Activated CD8-positive, alpha-beta memory T cell treated with anti-CD3 and anti-CD28 coated beads for 48 hours (primary cell): ENCODE data around the gene PCDHGA7.
"Not testable (repeated sequence)": the region's sequence is repeated elsewhere in the genome, so short reads cannot be mapped to it uniquely, and the experiment has no call there.

Experiments used
- DNase-seq, 3 experiments: peaks; one replicate each; pipeline ENCODE4 v3.0.0-alpha.2; 2020; ENCODE audit warnings: low read depth in 2 of 3, low spot score in 2 of 3

The PCDHGA7 gene

DNA sequence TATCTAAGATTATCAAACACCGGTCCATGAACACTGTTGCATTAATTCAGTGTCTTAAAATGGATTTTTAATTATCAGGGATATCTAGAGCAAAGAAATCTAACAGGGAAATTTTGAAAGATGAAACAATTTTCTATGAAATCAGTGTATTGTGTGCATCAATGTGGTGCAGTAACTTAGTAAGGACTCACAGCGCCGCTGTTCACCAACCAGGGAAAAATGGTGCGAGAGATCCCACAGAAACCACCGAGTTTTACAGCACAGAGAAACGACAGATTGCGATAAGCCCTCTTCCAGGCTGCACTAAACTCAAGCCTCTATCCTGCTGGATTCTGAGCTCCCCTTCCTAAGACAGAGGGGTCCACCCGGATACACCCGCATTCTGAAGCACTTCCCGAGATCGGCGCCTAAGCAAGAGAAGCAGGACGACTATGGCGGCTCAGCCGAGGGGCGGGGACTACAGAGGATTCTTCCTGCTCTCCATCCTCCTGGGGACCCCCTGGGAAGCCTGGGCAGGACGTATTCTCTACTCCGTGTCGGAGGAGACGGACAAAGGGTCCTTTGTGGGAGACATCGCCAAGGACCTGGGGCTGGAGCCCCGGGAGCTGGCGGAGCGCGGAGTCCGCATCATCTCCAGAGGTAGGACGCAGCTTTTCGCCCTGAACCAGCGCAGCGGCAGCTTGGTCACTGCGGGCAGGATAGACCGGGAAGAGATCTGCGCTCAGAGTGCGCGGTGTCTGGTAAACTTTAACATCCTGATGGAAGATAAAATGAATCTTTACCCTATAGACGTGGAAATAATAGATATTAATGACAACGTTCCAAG, at the start of gene PCDHGA7:
PCDHGA7 (plus strand) TSS at position 274 of the 826 bp plus-strand sequence; CDS start at position 432, 158 bp downstream.
- no peak for DNase-seq

DNA sequence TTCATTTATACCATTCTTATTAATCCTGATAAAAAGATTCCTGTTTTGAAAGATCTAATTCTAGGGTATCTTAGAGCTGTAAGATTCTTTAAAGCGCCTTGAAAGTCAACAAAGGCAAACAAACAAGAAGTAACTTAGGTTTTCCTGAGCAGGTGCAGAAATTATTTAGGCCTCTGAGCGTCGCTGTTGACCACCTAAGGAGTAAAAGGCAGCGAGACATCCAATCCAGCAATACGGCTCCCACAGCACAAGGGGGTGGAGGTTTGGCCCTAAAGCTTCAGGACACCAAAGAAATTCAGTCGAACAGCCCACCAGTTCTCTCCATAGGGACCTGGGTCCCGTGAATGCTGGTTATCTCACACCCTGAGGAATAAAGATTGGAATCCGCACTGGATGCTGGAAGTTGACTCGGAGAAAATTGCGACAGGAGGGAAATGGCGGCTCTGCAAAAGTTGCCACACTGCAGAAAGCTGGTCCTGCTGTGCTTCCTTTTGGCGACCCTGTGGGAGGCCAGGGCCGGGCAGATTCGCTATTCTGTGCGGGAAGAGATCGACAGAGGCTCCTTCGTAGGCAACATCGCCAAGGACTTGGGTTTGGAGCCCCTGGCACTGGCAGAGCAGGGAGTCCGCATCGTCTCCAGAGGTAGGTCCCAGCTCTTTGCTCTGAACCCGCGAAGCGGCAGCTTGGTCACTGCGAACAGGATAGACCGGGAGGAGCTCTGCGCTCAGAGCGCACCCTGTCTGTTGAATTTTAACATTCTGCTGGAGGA, 43.8 kb upstream of the PCDHGA7 start, which contains the start of gene PCDHGA2:
PCDHGA2 (plus strand) TSS at position 223 of the 769 bp plus-strand sequence.
- no peak for DNase-seq

DNA sequence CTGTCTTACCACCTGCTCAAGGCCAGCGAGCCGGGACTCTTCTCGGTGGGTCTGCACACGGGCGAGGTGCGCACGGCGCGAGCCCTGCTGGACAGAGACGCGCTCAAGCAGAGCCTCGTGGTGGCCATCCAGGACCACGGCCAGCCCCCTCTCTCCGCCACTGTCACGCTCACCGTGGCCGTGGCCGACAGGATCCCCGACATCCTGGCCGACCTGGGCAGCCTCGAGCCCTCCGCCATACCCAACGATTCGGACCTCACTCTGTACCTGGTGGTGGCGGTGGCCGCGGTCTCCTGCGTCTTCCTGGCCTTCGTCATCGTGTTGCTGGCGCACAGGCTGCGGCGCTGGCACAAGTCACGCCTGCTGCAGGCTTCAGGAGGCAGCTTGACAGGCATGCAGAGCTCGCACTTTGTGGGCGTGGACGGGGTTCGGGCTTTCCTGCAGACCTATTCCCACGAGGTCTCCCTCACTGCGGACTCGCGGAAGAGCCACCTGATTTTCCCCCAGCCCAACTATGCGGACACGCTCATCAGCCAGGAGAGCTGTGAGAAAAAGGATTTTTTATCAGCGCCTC, 41.7 kb upstream of the PCDHGA7 start:
- DNase-seq: not testable (repeated sequence)

DNA sequence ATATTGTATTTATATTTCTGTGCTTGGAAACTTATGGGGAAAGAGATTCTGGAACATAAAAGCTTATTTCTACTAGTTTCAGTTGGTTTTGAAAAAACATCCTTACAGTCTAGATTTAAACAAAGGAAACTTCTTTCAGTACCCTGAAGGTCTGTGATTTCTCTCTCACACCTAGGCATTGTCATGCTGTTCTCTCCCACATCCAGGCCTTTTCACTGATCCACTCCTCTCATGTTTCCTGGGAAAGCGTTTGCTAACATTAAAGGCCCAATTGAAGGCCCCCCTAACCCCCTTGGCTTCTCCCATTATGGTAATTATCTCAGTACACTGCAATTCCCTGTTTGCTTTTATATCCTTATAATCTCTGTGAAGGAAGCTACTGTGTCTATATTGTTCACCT, 39.8 kb upstream of the PCDHGA7 start:
- no peak for DNase-seq

DNA sequence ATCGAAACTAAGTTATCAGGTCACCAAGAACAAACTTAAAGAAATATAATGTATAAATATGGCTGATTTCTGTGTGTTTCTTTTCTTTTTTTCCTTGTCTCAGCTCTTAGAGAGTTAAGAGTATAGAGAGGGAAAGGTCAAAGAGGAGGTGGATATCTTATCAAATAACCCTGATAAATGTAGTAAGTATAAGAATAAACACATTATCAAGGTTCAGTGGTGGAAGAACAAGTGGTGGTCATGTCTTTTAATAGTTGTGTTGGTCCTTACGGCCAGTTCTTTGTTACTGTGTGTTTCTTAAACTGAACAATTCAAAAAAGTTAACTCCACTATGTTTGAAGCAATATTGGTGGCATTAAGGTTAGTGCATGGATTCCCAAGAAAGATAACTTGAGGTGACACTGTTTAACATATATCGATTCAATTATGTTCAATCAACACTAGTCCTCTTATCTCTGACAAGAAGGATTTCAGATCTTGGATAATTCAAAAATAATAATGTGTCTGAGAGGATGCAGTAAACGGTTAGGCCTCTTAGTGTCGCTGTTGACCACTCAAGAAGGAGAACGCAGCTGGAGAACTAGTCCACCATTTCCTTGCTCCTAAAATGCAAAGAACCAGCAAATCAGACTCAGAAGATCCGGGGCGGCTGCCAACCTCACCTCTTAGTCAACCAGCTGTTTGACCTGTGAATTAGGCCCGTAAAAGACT, 39.1 kb upstream of the PCDHGA7 start, which contains the start of gene PCDHGA3:
PCDHGA3 (plus strand) TSS at position 588 of the 711 bp plus-strand sequence. CDS start 205 bp downstream, outside the sequence.
- no peak for DNase-seq

DNA sequence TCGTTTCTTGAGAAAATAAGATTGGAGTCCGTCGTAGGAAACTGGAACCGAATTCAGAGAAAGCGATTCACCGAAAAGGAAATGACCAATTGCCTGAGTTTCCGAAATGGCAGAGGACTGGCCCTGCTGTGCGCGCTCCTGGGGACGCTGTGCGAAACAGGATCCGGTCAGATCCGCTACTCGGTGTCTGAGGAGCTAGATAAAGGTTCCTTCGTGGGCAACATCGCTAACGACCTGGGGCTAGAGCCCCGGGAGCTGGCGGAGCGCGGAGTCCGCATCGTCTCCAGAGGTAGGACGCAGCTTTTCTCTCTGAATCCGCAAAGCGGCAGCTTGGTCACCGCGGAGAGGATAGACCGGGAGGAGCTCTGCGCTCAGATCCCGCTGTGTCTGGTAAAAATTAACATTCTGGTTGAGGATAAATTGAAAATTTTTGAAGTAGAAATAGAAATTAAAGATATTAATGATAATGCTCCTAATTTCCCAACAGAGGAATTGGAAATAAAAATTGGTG, 38.5 kb upstream of the PCDHGA7 start:
- DNase-seq: no peak

DNA sequence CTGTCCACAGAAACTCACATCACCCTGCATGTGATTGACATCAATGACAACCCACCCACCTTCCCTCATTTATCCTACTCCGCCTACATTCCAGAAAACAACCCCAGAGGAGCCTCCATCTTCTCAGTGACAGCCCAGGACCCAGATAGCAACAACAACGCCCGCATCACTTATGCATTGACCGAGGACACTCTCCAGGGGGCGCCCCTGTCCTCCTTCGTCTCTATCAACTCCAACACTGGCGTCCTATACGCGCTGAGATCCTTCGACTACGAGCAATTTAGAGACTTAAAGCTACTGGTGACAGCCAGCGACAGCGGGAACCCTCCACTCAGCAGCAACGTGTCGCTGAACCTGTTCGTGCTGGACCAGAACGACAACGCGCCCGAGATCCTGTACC, 37.2 kb upstream of the PCDHGA7 start:
- DNase-seq: no peak

DNA sequence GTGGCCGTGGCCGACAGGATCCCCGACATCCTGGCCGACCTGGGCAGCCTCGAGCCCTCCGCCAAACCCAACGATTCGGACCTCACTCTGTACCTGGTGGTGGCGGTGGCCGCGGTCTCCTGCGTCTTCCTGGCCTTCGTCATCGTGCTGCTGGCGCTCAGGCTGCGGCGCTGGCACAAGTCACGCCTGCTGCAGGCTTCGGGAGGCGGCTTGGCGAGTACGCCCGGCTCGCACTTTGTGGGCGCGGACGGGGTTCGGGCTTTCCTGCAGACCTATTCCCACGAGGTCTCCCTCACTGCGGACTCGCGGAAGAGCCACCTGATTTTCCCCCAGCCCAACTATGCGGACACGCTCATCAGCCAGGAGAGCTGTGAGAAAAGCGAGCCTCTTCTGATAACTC, 36.5 kb upstream of the PCDHGA7 start:
- not testable (repeated sequence) for DNase-seq

DNA sequence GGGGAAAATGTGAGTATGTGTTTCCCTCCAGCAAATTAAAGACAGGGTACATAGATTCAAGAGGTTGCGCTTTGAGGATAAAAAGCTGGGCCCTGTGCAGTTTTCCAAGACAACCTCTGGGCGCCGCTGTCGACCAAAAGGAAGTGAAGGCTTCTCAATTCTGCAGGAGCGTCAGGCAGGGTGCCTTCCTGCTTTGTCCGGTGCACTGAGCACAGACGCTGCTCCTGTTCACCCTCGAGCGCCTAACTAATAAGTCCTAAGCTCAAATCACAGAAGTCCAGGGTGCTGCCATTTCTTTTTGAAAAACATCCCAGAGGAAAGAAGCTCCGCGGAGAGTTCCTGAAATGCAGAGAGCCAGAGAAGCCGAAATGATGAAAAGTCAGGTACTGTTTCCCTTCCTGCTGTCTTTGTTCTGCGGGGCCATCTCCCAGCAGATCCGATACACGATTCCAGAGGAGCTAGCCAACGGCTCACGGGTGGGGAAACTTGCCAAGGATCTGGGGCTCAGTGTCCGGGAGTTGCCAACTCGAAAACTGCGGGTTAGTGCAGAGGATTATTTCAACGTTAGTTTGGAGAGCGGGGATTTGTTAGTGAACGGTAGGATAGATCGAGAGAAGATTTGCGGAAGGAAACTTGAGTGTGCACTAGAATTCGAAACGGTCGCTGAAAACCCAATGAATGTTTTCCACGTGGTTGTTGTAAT, 32.5 kb upstream of the PCDHGA7 start, which contains the start of gene PCDHGB1:
PCDHGB1 (plus strand) TSS at position 183 of the 703 bp plus-strand sequence; CDS start at position 345, 162 bp downstream.
- no peak for DNase-seq

DNA sequence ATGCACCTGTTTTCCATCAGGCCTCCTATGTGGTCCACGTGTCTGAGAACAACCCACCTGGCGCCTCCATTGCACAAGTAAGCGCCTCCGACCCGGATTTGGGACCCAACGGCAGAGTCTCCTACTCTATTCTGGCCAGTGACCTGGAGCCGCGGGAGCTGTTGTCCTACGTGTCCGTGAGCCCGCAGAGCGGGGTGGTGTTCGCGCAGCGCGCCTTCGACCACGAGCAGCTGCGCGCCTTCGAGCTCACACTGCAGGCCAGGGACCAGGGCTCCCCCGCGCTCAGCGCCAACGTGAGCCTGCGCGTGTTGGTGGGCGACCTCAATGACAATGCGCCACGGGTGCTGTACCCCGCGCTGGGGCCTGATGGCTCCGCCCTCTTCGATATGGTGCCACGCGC, 31.0 kb upstream of the PCDHGA7 start:
- no peak for DNase-seq

DNA sequence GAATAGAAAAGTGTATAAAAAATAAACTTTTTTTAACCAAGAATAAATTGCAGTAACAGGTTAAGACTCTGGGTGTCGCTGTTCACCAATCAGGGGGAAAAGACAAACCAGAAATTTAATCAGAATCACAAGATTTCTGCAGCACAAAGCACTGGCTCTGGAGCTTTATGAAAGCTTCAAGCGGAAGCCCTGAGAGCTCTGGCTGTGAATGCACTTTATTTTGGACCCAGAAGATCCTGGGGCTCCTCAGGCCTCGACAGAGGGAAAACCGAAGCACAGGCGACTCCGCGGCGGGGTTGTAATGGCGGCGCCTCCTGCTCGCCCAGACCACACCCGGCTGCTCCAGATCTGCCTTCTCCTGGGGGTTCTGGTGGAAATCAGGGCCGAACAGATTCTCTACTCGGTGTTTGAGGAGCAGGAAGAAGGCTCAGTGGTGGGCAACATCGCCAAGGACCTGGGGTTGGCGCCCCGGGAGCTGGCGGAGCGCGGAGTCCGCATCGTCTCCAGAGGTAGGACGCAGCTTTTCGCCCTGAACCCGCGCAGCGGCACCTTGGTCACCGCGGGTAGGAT, 27.6 kb upstream of the PCDHGA7 start, which contains the start of gene PCDHGA4:
PCDHGA4 (plus strand) TSS at position 122 of the 570 bp plus-strand sequence; CDS start at position 209, 87 bp downstream.
- DNase-seq: no peak

DNA sequence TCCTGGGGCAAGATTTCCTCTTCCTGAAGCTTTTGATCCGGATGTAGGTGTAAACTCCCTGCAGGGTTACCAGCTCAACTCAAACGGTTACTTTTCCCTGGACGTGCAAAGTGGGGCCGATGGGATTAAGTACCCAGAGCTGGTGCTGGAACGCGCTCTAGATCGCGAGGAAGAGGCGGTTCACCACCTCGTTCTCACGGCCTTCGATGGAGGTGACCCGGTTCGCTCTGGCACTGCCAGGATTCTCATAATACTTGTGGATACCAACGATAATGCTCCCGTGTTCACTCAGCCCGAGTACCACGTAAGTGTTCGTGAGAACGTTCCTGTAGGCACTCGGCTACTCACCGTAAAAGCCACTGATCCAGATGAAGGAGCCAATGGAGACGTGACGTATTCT, 26.9 kb upstream of the PCDHGA7 start:
- no peak for DNase-seq

DNA sequence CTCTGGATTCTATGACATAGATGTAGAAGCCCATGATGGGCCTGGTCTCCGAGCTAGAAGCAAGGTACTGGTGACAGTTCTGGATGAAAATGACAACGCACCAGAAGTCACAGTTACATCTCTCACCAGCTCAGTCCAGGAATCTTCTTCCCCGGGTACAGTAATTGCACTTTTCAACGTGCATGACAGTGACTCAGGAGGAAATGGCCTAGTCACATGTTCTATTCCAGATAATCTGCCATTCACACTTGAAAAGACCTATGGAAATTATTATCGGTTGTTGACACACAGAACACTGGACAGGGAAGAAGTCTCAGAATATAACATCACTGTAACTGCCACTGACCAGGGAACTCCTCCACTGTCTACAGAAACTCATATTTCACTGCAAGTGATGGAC, 26.4 kb upstream of the PCDHGA7 start:
- DNase-seq: no peak

DNA sequence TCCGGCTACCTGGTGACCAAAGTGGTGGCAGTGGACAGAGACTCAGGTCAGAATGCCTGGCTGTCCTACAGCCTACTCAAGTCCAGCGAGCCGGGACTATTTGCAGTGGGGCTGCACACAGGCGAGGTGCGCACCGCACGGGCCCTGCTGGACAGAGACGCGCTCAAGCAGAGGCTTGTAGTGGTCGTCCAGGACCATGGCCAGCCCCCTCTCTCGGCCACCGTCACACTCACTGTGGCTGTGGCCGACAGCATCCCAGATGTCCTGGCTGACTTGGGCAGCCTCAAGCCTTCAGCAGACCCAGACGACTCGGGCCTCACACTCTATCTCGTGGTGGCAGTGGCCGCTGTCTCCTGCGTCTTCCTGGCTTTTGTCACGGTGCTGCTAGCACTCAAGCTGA, 25.6 kb upstream of the PCDHGA7 start:
- DNase-seq: no peak

DNA sequence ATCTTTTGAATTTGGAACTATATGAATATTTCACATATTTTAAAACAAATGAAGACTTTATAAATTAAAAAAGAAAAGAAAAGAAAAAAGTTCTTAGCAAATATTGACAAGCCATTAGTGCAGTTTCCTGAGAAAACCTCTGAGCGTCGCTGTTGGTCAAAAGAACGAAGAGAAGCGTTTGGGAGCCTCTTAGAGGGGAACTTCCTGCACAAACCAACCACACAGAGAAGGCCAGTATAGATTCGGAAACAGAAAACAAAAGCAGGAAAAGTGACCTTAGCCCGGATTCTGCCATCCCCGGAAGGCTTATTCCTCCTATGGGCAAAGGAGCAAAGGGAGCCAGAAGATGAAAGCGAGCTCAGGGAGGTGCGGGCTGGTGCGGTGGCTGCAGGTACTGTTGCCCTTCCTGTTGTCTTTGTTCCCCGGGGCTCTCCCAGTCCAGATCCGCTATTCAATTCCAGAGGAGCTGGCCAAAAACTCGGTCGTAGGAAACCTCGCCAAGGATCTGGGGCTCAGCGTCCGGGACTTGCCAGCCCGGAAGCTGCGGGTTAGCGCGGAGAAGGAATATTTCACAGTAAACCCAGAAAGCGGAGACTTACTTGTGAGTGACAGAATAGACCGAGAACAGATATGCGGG, 22.6 kb upstream of the PCDHGA7 start, which contains the start of gene PCDHGB2:
PCDHGB2 (plus strand) TSS at position 205 of the 637 bp plus-strand sequence; CDS start at position 347, 142 bp downstream.
- no peak for DNase-seq

DNA sequence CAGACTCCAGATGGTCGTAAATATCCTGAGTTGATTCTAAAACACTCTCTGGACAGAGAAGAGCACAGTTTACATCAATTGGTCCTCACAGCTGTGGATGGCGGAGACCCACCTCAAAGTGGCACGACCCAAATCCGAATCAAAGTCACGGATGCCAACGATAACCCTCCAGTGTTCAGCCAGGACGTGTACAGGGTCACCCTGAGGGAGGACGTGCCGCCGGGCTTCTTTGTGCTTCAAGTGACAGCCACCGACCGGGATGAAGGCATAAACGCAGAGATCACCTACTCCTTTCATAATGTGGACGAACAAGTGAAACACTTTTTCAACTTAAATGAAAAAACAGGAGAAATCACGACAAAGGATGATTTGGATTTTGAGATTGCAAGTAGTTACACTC, 21.9 kb upstream of the PCDHGA7 start:
- no peak for DNase-seq

DNA sequence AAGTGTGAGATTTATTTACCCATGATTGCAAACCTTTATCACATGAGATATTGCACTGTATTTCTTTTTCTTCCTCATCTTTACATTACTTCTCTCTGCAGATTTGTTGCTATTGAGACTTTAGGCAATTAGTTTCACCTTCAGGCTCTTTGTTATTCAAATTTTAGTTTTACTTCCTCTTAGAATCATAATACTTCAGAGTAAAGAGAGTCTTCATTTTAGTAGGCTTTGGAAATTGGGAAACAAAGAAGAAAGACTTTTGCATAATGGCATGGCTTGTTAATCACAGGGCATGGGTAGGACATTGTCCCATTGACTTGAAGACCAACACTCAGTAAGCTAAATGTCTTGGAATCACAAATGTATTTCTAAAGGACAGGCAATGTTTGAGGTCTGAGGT, 19.8 kb upstream of the PCDHGA7 start:
- DNase-seq: no peak

DNA sequence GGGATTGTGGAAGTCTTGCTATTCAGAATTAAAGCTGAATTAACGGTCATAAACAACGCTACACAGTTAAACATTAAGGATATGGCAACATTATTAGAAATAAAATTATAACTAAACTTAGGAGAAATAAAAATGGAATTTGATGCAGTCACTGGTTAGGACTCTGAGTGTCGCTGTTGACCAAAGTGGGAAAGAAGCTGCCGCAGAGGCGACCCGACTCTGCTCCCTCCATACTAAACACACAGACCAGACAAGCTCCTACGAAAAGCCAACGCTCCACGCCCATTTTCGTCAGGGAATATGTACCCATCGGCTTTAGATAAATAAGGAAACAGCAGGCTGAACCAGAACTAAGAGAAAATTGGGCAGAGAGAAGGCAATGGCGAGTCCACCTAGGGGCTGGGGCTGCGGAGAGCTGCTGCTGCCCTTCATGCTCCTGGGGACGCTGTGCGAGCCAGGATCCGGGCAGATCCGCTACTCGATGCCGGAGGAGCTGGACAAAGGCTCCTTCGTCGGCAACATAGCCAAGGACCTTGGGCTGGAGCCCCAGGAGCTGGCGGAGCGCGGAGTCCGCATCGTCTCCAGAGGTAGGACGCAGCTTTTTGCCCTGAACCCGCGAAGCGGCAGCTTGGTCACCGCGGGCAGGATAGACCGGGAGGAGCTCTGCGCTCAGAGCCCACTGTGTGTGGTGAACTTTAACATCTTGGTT, 18.4 kb upstream of the PCDHGA7 start, which contains the start of gene PCDHGA5:
PCDHGA5 (plus strand) TSS at position 211 of the 709 bp plus-strand sequence; CDS start at position 380, 169 bp downstream.
- no peak for DNase-seq
